CD1c-positive myeloid dendritic cell (primary cell): ENCODE data around the gene TRMT11.
"Not testable (repeated sequence)": the region's sequence is repeated elsewhere in the genome, so short reads cannot be mapped to it uniquely, and the experiment has no call there.

Source experiments
- DNase-seq: peaks from one replicate; pipeline ENCODE4 v3.0.0-alpha.2; 2016; ENCODE audit errors: extremely low spot score

TRMT11 gene

DNA sequence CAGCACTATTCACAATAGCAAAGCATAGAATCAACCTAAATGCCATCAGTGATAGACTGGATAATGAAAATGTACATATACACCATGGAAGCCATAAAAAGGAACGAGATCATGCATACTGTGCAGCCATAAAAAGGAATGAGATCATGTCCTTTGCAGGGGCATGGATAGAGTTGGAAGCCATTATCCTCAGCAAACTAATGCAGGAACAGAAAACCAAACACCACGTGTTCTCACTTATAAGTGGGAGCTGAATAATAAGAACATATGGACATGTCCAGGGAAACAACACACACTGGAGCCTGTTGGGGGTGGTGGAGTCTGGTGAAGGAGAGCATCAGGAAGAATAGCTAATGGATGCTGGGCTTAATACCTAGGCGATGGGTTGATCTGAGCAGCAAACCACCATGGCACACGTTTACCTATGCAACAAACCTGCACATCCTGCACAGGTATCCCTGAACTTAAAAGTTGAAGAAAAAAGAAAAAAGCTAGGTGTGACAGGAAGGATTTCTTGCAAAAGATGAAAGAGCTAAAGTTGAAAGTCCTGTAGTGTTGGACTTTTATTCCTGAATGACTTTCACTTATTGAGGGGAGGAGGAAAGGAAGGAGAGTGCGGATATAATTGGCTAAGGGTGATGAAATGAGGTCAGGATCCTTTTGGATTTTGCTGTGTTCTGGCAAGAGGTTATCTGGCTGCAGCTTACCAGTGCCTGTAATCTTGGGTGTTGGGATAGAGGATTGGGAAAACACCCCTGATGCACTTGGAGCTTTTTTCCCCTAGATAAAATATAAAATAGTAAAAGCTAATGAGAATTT lies 8.5 kb downstream of the TRMT11 start:
- DNase-seq = no peak

DNA sequence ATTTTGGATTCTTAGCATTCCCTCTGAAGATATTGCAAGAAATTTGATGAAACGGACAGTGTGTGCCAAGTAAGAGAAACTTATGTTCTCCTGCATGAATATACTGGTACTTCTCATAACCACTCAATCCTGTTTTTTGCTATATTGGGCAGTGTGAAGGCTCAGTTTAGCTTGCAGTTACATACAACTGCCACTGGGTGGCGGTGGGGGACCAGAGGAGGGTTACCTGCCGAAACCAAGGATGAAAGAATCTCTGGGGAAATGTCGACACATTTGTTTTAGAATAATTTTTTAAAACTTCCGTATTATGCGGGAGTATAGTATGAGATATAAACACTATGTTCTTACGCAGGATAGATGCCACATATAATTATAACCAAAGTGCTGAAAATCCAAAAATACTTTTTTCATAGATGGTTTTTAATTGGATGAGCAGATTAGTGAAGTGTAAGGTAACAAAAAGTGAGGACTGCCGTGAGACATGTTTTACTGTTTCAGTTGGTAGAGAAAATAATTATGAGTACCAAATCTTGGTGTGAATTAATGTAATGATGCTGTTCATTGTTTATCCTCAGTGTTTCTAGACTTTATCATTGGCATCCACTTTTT lies 9.7 kb downstream of the TRMT11 start:
- DNase-seq = peak; percentile 80

DNA sequence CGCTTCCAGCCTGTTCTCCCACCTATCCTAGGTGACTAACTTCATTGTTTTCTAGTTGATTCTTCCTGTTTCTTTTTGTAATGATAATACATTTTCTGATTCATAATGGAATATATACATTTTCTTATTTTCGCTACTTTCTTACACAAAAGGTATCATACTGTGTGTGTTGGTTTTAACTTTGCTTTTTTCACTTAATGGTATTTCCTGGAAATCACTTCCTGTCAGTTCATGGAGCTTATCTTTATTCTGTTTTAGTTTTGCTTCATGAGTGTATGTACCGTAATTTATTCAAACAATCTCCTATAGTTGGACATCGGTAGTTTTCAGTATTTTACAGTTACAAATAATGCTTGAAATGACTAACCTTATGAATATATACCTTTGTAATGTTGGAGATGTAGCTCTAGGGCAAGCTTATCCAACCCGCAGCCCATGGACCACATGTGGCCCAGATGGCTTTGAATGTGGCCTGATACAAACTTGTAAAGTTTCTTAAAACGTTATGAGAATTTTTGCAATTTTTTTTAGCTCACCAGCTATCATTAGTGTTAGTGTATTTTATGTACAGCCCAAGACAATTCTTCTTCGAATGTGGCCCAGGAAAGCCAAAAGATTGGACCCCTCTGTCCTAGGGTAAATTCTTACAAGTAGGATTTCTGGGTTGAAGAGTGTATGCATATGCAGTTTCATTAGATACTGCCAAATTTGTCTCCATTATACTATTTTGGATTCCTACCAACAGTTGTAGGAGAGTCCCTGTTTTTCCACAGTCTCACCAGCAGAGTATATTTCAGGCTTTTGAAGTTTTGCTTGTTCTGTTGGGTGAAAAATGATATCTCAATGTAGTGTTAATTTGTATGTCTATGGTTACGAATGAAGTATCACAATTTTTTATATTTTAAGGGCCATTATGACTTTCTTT lies 16.7 kb downstream of the TRMT11 start:
- no peak for DNase-seq

DNA sequence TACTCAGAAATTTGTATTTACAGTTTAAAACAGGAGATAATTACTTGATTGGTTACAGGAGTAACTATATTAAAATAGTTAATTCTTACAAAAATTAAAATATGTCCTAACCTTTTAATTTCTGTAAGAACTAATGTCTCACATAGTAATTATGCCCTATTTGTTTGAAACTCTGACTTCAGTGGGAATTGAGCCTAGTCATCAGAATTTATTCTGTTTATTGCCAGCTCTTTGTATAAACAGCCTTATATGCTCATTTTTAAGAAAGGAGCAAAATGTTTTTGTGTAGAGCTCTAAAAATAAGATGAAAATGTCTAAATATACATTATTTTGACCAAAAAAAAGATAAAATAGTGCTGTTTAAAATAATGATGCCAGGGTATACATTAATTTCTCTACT lies 21.5 kb downstream of the TRMT11 start:
- no peak for DNase-seq

DNA sequence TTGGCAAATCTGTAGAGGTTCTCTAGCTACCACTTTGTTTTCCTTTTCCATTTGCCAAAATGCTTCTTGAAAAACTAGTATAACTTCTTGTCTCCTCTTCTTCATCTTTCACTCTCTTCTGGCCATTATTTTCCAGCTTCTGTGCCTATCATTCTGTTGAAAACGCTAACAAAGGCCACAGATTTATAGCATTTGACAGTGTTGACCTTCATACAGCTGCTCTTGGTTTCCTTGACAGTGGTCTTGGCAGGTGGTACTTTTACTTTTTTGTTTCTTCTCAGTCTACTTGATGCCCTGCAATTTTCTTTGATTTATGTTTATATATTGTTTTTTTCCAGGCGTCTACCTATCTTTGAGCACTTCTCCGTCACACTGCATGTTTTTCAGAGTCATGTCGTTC lies 23.7 kb downstream of the TRMT11 start:
- DNase-seq = no peak

DNA sequence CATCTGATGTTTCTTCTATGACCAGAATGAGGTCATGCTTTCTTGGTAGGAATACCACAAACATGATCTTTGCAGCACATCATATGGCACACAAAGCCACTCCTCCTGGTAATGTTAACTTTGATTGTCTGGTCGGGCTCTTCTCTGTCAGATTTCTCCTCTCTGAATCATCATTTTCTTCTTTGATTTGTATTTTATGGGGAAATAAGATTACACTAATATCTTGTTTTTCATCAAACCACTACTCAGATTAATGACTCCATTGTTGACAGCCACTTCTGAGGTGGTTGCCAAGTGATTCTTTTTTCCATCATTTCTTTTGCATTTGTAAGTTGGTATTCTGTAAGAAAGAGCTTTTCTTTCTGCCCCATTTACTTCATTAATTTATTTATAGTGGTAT lies 29.5 kb downstream of the TRMT11 start:
- no peak for DNase-seq

DNA sequence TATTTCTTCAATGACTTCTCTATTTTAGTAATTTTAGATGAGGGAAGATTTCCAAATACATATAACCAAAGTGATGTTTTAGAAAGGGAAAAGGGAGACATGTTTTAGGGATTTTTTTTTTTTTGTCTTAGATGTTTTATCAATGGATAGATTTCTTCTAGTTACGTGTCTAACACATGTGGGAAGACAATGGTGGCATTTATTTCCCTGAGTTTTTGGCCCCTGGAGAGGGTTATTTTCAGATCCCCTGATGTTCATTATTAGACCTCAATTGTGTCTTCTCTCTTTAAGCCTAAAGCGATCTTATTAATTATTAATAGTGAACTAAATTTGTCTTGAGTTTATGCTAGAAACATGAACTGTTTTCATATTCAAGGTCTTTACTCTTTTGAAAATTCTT lies 30.3 kb downstream of the TRMT11 start:
- DNase-seq = no peak

DNA sequence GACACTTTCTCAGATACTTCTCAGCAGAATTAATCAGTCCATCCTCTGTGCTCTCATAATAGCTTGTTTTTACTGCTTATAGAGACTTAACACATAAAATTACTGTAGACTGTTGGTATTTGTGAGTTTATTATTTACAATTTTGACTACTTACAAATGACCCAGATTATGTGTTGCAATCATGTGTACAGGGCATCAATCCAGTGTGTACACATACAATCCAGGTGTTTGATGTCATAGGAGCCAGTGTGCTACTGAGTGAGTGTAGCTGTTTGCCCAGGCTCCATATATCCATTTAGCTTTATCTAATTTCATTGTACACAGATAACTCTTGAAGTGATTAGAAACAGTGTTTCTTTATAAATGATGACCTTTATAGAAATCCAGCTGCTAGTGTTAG lies 31.3 kb downstream of the TRMT11 start:
- no peak for DNase-seq

DNA sequence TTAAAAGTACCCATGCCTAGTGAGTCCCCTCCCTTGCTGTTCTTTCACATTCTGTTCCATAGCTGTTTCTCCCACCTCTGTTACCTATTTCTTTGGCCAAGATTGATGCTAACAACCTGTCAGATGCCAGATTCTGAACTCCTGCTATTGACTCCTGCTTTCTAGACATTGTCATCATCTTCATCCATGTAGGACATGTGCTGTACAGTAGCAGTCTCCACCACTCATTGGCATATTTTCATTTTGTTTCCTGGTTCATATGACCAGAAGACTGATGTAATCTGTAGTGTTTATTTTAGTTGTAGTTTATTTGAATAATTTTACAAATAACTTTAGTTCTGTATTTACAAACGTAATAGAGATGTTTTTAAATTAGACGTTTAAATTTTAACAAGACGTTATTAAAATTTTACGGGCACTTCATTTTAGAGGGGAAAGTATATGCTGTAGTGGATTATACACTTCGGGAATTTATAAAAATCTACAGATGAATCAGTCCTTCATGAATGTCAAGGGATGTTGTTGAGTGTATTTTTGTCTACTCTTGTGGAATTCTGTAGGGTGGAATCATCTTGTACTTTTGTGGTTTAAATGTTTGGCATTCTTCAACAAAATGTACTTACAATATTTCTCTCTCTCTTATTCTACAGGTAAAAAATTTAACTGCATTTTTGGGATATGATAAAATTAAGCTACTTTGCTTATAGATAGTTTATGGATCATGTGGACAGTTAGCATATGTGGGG lies 34.1 kb downstream of the TRMT11 start:
- DNase-seq = no peak

DNA sequence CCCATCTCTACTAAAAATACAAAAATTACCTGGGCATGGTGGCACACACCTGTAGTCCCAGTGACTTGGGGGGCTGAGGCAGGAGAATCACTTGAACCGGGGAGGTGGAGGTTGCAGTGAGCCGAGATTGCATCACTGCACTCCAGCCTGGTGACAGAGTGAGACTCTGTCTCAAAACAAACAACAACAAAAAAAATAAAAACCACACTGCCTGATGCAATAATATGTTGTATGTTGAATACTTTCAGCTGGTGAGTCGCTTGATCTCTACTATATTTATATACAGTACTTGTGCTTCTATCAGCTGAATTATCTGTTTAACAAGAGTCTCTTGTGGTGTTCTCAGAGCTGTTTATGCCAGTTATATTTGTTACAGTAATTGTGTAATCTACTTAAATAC lies 37.1 kb downstream of the TRMT11 start:
- DNase-seq = not testable (repeated sequence)

DNA sequence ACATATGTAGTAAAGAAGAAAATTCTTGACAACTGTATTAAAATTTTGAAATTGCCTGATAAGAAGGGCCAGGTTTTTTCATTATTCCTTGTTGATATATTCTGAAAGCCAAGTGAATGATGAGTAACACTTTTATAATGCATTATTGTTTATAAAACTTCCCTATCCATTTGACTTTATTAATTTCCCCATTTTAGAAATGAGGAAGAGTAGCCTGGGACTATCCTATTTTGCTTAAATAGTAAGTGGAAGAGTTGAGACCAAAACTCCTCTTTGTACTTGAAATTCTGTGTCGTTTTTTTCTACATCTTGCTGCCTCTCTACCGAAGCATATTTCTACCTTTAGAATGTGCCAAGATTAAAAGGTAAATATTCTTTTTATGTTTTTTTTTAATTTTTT lies 39.7 kb downstream of the TRMT11 start:
- DNase-seq = peak; percentile 28

DNA sequence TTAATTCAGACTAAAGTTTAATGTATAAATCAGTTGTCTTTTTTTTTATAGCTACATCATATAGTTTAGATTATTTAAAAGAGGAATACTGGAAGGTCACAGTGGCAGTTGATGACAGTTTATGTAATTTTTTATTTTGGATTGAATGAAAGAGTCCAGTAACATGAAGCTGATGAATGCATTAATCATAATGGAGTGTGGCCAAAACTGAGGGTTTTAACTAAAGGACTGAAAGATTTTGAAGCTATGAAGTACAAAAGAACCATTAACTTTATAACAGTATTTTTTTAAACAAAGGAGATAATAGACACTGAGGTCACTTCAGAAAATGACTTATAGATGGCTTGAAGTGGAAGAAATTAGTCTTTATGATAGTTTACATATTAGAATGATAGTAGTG lies 41.3 kb downstream of the TRMT11 start:
- no peak for DNase-seq

DNA sequence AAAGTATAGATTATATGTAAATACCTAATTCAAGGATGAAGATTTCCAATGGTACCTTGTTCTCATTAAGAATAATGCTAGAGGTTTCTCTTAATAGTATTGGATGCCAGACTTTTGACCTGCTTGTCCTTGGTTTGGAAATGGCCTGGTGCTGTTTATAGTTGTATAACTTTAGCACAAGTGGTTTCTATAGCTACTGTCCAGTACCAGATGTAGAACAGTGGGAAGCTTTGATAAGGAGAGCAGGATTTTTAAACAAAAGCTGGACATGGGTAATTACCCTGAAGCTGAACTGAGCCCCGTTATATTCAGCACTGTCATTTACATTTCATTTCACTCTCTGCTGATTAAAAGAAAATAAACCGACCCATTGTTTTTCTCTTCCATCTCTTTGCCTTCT lies 43.7 kb downstream of the TRMT11 start:
- DNase-seq = no peak

DNA sequence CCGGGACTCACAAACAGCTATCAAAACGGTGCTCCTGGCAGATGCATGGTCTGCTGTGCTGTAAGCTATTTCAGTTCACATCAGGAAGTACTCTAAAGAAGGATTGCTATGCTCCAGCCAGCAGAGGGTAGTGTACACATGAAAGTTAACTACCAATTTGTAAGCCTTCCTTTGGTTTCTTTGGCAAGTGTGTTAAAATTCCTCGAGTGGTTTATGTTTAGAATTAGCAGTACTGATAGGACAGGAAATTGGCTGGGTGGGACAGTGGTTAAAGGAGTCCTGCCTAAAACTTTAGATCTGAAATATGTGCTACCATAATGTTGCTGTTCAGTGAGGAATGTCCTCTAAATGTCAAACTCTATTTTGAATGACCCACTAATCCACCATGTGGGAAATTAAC lies 47.4 kb downstream of the TRMT11 start:
- peak; percentile 13 for DNase-seq

DNA sequence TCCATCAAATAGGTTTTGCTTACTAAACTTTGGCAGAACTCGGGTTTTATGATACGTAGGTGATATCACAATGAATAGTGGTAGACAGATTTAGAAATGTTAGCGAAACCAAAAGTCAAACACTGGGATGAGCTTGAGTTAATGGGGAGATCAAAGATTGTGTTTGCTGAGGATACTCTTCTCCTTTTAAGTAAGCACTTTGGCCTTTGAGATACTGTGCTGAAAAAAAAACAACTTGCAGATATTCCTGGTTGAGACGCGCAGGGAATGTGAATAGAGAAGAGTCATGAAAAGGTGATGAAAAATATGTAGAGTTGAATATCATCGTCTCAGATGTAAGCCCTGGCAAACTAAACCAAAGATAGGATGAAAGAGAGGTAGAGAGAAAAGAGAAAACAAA lies 48.3 kb downstream of the TRMT11 start:
- DNase-seq = no peak

DNA sequence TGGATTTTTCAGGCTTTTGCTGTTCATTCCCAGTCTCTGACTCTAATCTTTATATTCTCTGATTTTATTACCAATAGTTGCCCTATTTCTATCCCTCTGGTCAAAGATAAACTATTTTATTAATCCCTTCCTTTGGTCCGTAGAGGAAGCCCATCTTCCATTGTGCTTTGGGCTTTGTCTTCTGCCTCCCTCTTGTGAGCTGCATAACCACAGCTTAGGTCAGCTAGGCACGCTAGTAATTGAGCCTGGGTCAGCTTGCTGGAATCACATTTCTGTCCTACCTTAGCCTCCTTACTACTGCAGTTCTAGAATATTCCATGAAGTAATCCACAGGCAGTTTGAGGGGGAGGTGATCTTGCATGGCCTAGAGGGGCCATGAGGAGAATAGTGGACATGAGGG lies 49.4 kb downstream of the TRMT11 start:
- DNase-seq = no peak

DNA sequence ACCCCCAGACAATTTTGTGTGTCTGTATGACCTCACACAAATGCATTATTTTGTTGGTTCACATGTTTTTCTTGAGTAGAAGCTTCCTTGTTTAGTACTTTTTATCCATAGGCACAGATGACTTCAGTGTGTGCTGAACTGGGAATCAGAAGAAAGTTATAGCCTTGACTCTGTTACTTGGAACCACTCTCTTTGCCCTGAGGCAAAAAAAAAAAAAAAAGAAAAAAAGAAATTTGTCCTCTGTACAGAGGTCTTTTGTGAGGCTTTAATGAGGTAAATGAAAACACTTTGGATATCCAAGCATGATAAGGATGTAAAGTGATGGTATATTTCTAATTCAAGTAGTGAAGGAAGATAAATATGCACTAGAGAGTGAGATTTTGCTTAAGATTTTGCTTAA lies 51.9 kb downstream of the TRMT11 start:
- no peak for DNase-seq

DNA sequence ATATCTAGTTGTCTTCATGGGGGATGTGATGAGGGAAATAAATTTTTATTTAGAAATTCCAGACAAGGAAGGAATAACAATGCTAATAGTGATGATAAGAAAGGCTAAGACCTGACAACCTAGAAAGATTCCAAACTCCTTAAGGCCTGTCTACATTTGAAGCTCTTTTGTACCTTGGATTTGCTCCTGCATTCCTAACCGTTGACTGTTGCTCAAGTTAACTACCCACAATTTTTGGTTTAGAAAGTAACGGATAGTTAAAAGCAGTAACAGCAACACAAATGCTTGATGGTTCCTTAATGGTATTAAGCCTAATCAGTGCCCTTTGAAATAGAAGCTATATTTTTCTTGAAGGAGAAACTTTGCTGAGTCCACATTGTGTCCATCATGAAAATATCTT lies 52.9 kb downstream of the TRMT11 start:
- DNase-seq = no peak

DNA sequence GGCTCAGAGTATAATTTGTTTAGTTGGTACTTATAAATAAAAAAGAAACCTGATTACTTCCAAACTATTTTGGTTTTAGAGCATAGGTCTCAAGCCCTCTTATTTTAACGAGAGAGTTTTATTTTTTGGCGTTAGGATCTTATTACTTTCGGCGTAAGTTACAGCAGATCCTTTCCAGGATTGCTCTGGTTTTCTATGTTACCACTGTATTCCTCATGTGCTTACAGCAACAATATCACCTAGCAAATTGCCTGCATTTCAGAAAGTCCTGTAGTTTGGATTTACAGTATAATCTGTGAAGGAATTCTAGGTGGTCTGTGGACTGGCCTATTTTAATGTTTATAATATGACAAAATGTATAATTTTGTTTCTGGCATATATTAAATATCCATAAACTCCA lies 54.1 kb downstream of the TRMT11 start:
- no peak for DNase-seq

DNA sequence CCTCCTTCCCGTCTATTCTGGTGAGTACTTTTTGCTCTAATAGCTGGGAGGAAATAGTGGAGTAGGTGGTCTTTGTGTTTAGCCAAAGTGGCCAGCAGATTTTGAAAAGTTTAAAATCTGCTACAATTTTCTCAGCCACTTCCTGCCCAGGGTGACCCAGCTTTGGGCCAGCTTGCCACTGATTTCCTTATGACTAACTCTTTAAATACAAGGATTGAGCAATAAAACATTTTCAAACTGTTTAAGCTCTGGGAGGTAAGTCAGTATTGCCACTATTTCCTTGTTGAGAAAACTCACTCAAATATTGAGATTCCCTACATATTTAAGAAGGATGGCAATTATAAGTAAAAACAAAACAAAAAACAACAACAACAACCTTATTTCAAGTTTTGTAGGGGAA lies 54.5 kb downstream of the TRMT11 start:
- peak; percentile 8 for DNase-seq

DNA sequence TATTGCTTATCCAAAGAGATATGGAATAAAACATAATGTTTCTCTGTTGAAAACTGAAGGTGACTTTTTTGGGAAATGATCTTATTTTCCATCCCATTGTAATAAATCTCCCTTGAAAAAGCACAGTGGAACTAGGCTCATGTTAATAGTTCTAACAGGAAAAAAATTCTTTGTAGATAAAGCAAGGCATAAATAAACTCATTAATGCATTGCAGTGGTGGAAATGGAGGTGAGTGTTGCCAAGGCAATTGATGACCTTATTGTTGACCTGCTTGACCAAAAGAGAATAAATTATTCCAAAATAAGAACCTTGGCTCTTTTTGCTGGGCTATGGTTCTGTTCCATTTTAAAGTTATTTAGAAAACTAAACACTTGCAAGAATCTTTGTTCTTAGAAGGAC lies 55.2 kb downstream of the TRMT11 start:
- no peak for DNase-seq

DNA sequence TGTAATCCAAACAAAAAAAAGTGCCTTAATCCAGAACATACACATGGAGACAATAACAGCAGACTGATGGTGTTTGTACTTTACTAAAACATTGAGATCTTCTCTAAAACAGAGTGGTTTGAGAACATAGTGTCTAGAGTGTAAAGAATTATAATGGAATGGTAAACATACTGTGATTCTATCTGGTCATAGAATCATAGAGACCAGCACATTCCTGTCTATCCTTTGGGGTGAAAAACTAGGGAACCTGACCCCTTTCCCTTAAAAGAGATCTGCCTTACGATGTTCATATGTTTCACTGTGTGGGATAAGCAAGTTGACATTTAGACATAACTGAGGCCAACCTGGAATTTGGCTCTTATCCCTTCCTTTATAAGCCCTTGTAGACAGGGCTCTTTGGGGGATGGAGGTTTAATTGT lies 55.7 kb downstream of the TRMT11 start:
- no peak for DNase-seq
